HepG2 (cell line): ENCODE data around the gene NPBWR2. TPM values are rescaled to one million over a fixed set of nuclear protein-coding genes. Genes with fewer than 3 reads are reported as not detected.

Experiments used
- ATRX ChIP-seq: sonication (generic); formaldehyde crosslinking; IDR thresholded peaks from 2 replicates; pipeline ENCODE4 v1.4.0; 2020; ENCODE audit warnings: missing genetic modification reagents, borderline replicate concordance
- DNMT1 ChIP-seq: sonication (generic); formaldehyde crosslinking; IDR thresholded peaks from 2 replicates; pipeline ENCODE4 v1.5.1; 2020; ENCODE audit warnings: mild to moderate bottlenecking, missing genetic modification reagents
- FOXA1 ChIP-seq, 2 experiments: fragments of 450-650 bp in 1 of 2; sonication (generic) in 1 of 2; formaldehyde crosslinking in 1 of 2; IDR thresholded peaks; 2 replicates each; pipeline versions ENCODE4 v1.4.0 to v1.6.1; 2016 to 2020; ENCODE audit warnings: missing genetic modification reagents in 1 of 2
- MYNN ChIP-seq: sonication (generic); formaldehyde crosslinking; IDR thresholded peaks from 2 replicates; pipeline ENCODE4 v1.4.0; 2020; ENCODE audit warnings: mild to moderate bottlenecking, low read depth, missing genetic modification reagents
- MZF1 ChIP-seq: sonication (generic); formaldehyde crosslinking; IDR thresholded peaks from 2 replicates; pipeline ENCODE4 v1.8.1; 2023; ENCODE audit warnings: mild to moderate bottlenecking, missing genetic modification reagents, borderline replicate concordance
- NFKBIZ ChIP-seq: IDR thresholded peaks from 2 replicates; pipeline ENCODE4 v1.6.1; 2018; ENCODE audit warnings: missing genetic modification reagents, missing compliant biosample characterization
- TOPORS ChIP-seq: sonication (generic); formaldehyde crosslinking; IDR thresholded peaks from 2 replicates; pipeline ENCODE4 v1.8.0; 2023; ENCODE audit warnings: mild to moderate bottlenecking, missing genetic modification reagents
- U2AF2 ChIP-seq: fragments of 200-400 bp; formaldehyde crosslinking; IDR thresholded peaks from 2 replicates; pipeline ENCODE4 v1.6.1; 2017; ENCODE audit warnings: low read depth, mild to moderate bottlenecking, low read length
- ZNF143 ChIP-seq: sonication (generic); formaldehyde crosslinking; IDR thresholded peaks from 2 replicates; pipeline ENCODE4 v1.4.0; 2020; ENCODE audit warnings: missing genetic modification reagents
- ZNF232 ChIP-seq: sonication (generic); formaldehyde crosslinking; IDR thresholded peaks from 2 replicates; pipeline ENCODE4 v1.4.0; 2020; ENCODE audit warnings: missing genetic modification reagents, borderline replicate concordance
- ZNF260 ChIP-seq: sonication (generic); formaldehyde crosslinking; IDR thresholded peaks from 2 replicates; pipeline ENCODE4 v1.4.0; 2020; ENCODE audit warnings: missing genetic modification reagents, low read depth, mild to moderate bottlenecking, borderline replicate concordance
- ZNF296 ChIP-seq: sonication (generic); formaldehyde crosslinking; conservative IDR thresholded peaks from 2 replicates; pipeline ENCODE4 v1.5.0; 2020; ENCODE audit warnings: mild to moderate bottlenecking, missing genetic modification reagents
- ZNF33B ChIP-seq: sonication (generic); formaldehyde crosslinking; IDR thresholded peaks from 2 replicates; pipeline ENCODE4 v1.5.1; 2020; ENCODE audit warnings: mild to moderate bottlenecking, missing genetic modification reagents
- ZNF562 ChIP-seq: sonication (generic); formaldehyde crosslinking; IDR thresholded peaks from 2 replicates; pipeline ENCODE4 v1.8.0; 2022; ENCODE audit warnings: missing genetic modification reagents, borderline replicate concordance
- ZNF776 ChIP-seq: sonication (generic); formaldehyde crosslinking; IDR thresholded peaks from 2 replicates; pipeline ENCODE4 v1.4.0; 2020; ENCODE audit warnings: mild to moderate bottlenecking, missing genetic modification reagents
- ZNF816 ChIP-seq: sonication (generic); formaldehyde crosslinking; IDR thresholded peaks from 2 replicates; pipeline ENCODE4 v1.8.0; 2022; ENCODE audit warnings: missing genetic modification reagents, mild to moderate bottlenecking, borderline replicate concordance
- polyA plus RNA-seq, 8 experiments: library from polyadenylated mRNA; depleted of rRNA in 3 of 8; stranded (reverse) in 7 of 8; unstranded in 1 of 8; fragments of >200 nt; fragmentation: Illumina TruSeq in 4 of 8; extraction: Trizol in 4 of 8; gene quantifications; 2 replicates each; pipeline versions ENCODE4 v1.2.1 to v1.2.3, GENCODE V29; 2011 to 2016; ENCODE audit warnings: low read depth in 4 of 8, missing spikeins in 1 of 8, mixed read lengths in 1 of 8; ENCODE audit not compliant: insufficient read depth in 1 of 8
- total RNA-seq, 5 experiments: library from RNA; depleted of rRNA; stranded (reverse); fragments of >200 nt; fragmentation: Illumina TruSeq; extraction: Trizol; gene quantifications; 2 replicates each; pipeline ENCODE4 v1.2.3, GENCODE V29; 2016; ENCODE audit warnings: low read depth in 1 of 5
- TF ChIP-seq, protein P1 (sequence below): sonication (generic); formaldehyde crosslinking; IDR thresholded peaks from 2 replicates; pipeline ENCODE4 v1.9.0; 2022; ENCODE audit warnings: low read depth, missing genetic modification reagents
- TF ChIP-seq, protein P2 (sequence below): sonication (generic); formaldehyde crosslinking; IDR thresholded peaks from 2 replicates; pipeline ENCODE4 v1.5.0; 2020; ENCODE audit warnings: missing genetic modification reagents
- TF ChIP-seq, protein P3 (sequence below): sonication (generic); formaldehyde crosslinking; IDR thresholded peaks from 2 replicates; pipeline ENCODE4 v1.9.0; 2021; ENCODE audit warnings: missing genetic modification reagents, borderline replicate concordance
- TF ChIP-seq, protein P4 (sequence below): IDR thresholded peaks from 2 replicates; pipeline ENCODE4 v1.6.1; 2016; ENCODE audit warnings: low read depth, borderline replicate concordance
- TF ChIP-seq, protein P5 (sequence below): IDR thresholded peaks from 2 replicates; pipeline ENCODE4 v1.6.1; 2016

NPBWR2 gene
- total and polyA plus RNA-seq, 2 of the 13 experiments (the other 11 are each of a cell fraction or from before 2014, with no cell fraction given) = not detected

DNA sequence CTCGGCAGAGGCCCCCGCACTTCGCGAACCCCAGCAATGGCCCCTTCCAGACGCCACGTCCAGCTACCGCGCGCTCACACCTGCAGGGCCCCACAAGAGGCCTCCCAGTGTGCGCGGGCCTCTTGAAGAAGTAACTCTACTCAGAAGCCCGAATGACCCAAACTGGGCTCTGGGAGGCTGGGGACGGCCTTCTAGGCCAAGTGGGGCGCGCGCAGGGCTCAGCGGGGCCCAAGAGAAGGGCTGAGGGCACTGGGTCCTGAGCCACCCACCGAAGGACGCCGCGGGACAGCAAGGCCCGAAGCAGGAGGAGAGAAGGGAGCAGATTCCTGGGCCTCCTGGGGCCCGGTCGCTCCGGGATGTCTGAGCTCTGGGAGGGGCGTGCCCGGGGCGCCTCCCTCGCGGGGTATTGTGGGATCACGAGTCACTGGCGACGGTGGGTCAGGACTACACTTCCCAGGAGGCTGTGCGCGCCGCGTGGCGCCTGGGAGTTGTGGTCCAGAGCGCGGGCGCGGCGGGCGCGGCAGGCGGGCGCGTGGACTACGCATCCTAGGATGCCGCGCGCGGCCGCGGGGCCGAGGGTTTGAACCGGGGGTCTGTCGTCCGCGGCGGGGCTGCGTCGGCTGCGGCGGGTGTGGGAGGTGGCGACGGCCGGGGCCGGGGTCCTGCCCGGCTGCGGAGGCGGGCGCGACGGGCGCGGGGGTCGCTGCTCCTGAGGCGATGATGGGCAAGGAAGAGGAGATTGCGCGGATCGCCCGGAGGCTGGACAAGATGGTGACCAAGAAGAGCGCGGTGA lies 44.6 kb downstream of the NPBWR2 start, which contains the start of gene TCEA2 (continued):
- TF ChIP-seq ZNF260 (no peak), ZNF296 (CRISPR knock-in tag) (peak; percentile 81; the same call in 1 of the 2 replicates), NFKBIZ (CRISPR knock-in tag) (no peak; the same call in none of the 2 replicates), ZNF776 (CRISPR knock-in tag) (peak; percentile 92), ZNF562 (CRISPR knock-in tag) (no peak), MZF1 (CRISPR knock-in tag) (0 out of 2 replicates have a peak, but pooled peaks have one; percentile 85), U2AF2 (no peak), MYNN (CRISPR knock-in tag) (peak; percentile 96; the same call in 1 of the 2 replicates), FOXA1 (IDR thresholded peaks at IDR 0.05) (no peak), FOXA1 (CRISPR knock-in tag; IDR thresholded peaks at IDR 0.05) (peak; percentile 26; the same call in 1 of the 2 replicates), ZNF232 (CRISPR knock-in tag) (peak; percentile 91; the same call in 1 of the 2 replicates), ZNF33B (CRISPR knock-in tag) (peak; percentile 97), ZNF143 (CRISPR knock-in tag) (peak; percentile 93), TOPORS (CRISPR knock-in tag) (0 out of 2 replicates have a peak, but pooled peaks have one; percentile 11), ZNF816 (CRISPR knock-in tag) (peak; percentile 90; the same call in 1 of the 2 replicates), DNMT1 (CRISPR knock-in tag) (peak; percentile 82), ATRX (CRISPR knock-in tag) (no peak)
- TF ChIP-seq, protein P1, sequence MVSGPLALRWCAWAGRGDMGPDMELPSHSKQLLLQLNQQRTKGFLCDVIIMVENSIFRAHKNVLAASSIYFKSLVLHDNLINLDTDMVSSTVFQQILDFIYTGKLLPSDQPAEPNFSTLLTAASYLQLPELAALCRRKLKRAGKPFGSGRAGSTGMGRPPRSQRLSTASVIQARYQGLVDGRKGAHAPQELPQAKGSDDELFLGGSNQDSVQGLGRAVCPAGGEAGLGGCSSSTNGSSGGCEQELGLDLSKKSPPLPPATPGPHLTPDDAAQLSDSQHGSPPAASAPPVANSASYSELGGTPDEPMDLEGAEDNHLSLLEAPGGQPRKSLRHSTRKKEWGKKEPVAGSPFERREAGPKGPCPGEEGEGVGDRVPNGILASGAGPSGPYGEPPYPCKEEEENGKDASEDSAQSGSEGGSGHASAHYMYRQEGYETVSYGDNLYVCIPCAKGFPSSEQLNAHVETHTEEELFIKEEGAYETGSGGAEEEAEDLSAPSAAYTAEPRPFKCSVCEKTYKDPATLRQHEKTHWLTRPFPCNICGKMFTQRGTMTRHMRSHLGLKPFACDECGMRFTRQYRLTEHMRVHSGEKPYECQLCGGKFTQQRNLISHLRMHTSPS (CRISPR knock-in tag) = peak; percentile 53; the same call in 1 of the 2 replicates
- TF ChIP-seq, protein P2, sequence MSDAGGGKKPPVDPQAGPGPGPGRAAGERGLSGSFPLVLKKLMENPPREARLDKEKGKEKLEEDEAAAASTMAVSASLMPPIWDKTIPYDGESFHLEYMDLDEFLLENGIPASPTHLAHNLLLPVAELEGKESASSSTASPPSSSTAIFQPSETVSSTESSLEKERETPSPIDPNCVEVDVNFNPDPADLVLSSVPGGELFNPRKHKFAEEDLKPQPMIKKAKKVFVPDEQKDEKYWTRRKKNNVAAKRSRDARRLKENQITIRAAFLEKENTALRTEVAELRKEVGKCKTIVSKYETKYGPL (CRISPR knock-in tag) = no peak; the same call in 1 of the 2 replicates
- TF ChIP-seq, protein P3, sequence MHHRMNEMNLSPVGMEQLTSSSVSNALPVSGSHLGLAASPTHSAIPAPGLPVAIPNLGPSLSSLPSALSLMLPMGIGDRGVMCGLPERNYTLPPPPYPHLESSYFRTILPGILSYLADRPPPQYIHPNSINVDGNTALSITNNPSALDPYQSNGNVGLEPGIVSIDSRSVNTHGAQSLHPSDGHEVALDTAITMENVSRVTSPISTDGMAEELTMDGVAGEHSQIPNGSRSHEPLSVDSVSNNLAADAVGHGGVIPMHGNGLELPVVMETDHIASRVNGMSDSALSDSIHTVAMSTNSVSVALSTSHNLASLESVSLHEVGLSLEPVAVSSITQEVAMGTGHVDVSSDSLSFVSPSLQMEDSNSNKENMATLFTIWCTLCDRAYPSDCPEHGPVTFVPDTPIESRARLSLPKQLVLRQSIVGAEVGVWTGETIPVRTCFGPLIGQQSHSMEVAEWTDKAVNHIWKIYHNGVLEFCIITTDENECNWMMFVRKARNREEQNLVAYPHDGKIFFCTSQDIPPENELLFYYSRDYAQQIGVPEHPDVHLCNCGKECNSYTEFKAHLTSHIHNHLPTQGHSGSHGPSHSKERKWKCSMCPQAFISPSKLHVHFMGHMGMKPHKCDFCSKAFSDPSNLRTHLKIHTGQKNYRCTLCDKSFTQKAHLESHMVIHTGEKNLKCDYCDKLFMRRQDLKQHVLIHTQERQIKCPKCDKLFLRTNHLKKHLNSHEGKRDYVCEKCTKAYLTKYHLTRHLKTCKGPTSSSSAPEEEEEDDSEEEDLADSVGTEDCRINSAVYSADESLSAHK (CRISPR knock-in tag) = no peak
- TF ChIP-seq, protein P4, sequence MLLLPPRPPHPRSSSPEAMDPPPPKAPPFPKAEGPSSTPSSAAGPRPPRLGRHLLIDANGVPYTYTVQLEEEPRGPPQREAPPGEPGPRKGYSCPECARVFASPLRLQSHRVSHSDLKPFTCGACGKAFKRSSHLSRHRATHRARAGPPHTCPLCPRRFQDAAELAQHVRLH (CRISPR knock-in tag) = peak; percentile 91; the same call in 1 of the 2 replicates
- TF ChIP-seq, protein P5, sequence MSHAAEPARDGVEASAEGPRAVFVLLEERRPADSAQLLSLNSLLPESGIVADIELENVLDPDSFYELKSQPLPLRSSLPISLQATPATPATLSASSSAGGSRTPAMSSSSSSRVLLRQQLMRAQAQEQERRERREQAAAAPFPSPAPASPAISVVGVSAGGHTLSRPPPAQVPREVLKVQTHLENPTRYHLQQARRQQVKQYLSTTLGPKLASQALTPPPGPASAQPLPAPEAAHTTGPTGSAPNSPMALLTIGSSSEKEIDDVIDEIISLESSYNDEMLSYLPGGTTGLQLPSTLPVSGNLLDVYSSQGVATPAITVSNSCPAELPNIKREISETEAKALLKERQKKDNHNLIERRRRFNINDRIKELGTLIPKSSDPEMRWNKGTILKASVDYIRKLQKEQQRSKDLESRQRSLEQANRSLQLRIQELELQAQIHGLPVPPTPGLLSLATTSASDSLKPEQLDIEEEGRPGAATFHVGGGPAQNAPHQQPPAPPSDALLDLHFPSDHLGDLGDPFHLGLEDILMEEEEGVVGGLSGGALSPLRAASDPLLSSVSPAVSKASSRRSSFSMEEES = peak; percentile 91
